Measurements from ENCODE around the gene ACVR2A.

- TF ChIP-seq CTCF (IDR thresholded peaks at IDR 0.05) = no peak
- TF ChIP-seq EP300 (IDR thresholded peaks at IDR 0.05) = no peak
- no peak for TF ChIP-seq POLR2A (IDR thresholded peaks at IDR 0.05)
These were observed 89.1 kb downstream of the ACVR2A start for GRCh38 chr2:147933931-147934330.
